Endometrial microvascular endothelial cells (primary cell): Measurements from ENCODE around the gene EIF4G2. TPM values are rescaled to one million over a fixed set of nuclear protein-coding genes. Genes with fewer than 3 reads are reported as not detected.

ENCODE experiments used
- in situ Hi-C: cut with HindIII; loops from 2 replicates; pipeline ENCODE4 v1.10.0; 2017; ENCODE audit warnings: low sequenced_read_pairs, low pct_unique_long_range_greater_than_20kb; ENCODE audit errors: inconsistent ontology term
- total RNA-seq: library from RNA; depleted of rRNA; stranded (reverse); fragments of >200 nt; gene quantifications from one replicate; pipeline ENCODE4 v1.2.3, GENCODE V29; 2015; ENCODE audit errors: inconsistent ontology term

Gene EIF4G2
- total RNA-seq, 1 donor from 2014 or later = 711 TPM

GRCh38 chr11:10813945-10814344 lies 5.2 kb upstream of the EIF4G2 start:
- in situ Hi-C loops = no loop called here

GRCh38 chr11:10809373-10810160 lies 841 bp upstream of the EIF4G2 start:
- in situ Hi-C loops = no loop called here

GRCh38 chr11:10808235-10808552 lies 532 bp downstream of the EIF4G2 start:
- in situ Hi-C loops = no loop called here

- in situ Hi-C loops = no loop called here
These were observed 1.1 kb downstream of the EIF4G2 start for GRCh38 chr11:10807493-10808234.

GRCh38 chr11:10806206-10806605 lies 2.5 kb downstream of the EIF4G2 start:
- in situ Hi-C loops = no loop called here

GRCh38 chr11:10805741-10806140 lies 3.0 kb downstream of the EIF4G2 start:
- in situ Hi-C loops = no loop called here

GRCh38 chr11:10803676-10804075 lies 5.0 kb downstream of the EIF4G2 start:
- in situ Hi-C loops = no loop called here

GRCh38 chr11:10800292-10800691 lies 8.4 kb downstream of the EIF4G2 start:
- in situ Hi-C loops = no loop called here

GRCh38 chr11:10798330-10798928 lies 10.3 kb downstream of the EIF4G2 start:
- in situ Hi-C loops = loop anchor here (25.0 kb wide), 1 partner anchor 214 kb away; no protein-coding TSS in a partner anchor

- in situ Hi-C loops = loop anchor here (25.0 kb wide), 1 partner anchor 215 kb away; no protein-coding TSS in a partner anchor
These were observed 11.2 kb downstream of the EIF4G2 start for GRCh38 chr11:10797531-10797930.

GRCh38 chr11:10797001-10797400 lies 11.7 kb downstream of the EIF4G2 start:
- in situ Hi-C loops = loop anchor here (25.0 kb wide), 1 partner anchor 215 kb away; no protein-coding TSS in a partner anchor

GRCh38 chr11:10796191-10796590 lies 12.5 kb downstream of the EIF4G2 start:
- in situ Hi-C loops = loop anchor here (25.0 kb wide), 1 partner anchor 216 kb away; no protein-coding TSS in a partner anchor

GRCh38 chr11:10793470-10794255 lies 15.1 kb downstream of the EIF4G2 start:
- in situ Hi-C loops = loop anchor here (25.0 kb wide), 1 partner anchor 219 kb away; no protein-coding TSS in a partner anchor

- in situ Hi-C loops = loop anchor here (25.0 kb wide), 1 partner anchor 220 kb away; no protein-coding TSS in a partner anchor
These were observed 16.2 kb downstream of the EIF4G2 start for GRCh38 chr11:10792385-10793068.

- in situ Hi-C loops = loop anchor here (25.0 kb wide), 1 partner anchor 226 kb away; no protein-coding TSS in a partner anchor
These were observed 22.3 kb downstream of the EIF4G2 start for GRCh38 chr11:10786451-10786850.

GRCh38 chr11:10785146-10785474 lies 23.6 kb downstream of the EIF4G2 start:
- in situ Hi-C loops = loop anchor here (25.0 kb wide), 1 partner anchor 227 kb away; no protein-coding TSS in a partner anchor

GRCh38 chr11:10784232-10785145 lies 24.2 kb downstream of the EIF4G2 start:
- in situ Hi-C loops = loop anchor here (25.0 kb wide), 1 partner anchor 228 kb away; no protein-coding TSS in a partner anchor
